GM12878 (cell line): ENCODE data around the gene SUSD1.

ENCODE experiments used
- CHD1 ChIP-seq: IDR thresholded peaks from 2 replicates; pipeline ENCODE4 v1.6.1; 2012; ENCODE audit warnings: low read depth, low read length, improper control_type of control experiment
- CTCF ChIP-seq, 3 experiments: IDR thresholded peaks in 2 of 3; conservative IDR thresholded peaks in 1 of 3; 2 replicates each; pipeline ENCODE4 v1.5.1; 2011; ENCODE audit warnings: low read depth in 3 of 3, low read length in 3 of 3, mild to moderate bottlenecking in 3 of 3, control low read depth in 2 of 3, moderate library complexity in 2 of 3, inconsistent platforms in 1 of 3, mixed read lengths in 1 of 3; ENCODE audit not compliant: control insufficient read depth in 2 of 3, insufficient read depth in 1 of 3; ENCODE audit errors: extremely low read depth in 1 of 3
- HCFC1 ChIP-seq: fragments of 150-350 bp; IDR thresholded peaks from 2 replicates; pipeline ENCODE4 v1.6.1; 2014; ENCODE audit warnings: low read length
- MXI1 ChIP-seq: fragments of 150-350 bp; IDR thresholded peaks from 2 replicates; pipeline ENCODE4 v1.6.1; 2011; ENCODE audit warnings: low read depth, mild to moderate bottlenecking, inconsistent platforms, low read length, improper control_type of control experiment
- MYB ChIP-seq: fragments of 150-350 bp; IDR thresholded peaks from 2 replicates; pipeline ENCODE4 v1.6.1; 2014; ENCODE audit warnings: mild to moderate bottlenecking, low read depth, low read length, borderline replicate concordance
- POLR2AphosphoS5 ChIP-seq: IDR thresholded peaks from 2 replicates; pipeline ENCODE4 v1.6.1; 2011; ENCODE audit warnings: mild to moderate bottlenecking, low read length, inconsistent platforms
- SMAD1 ChIP-seq: fragments of 450-650 bp; IDR thresholded peaks from 2 replicates; pipeline ENCODE4 v1.6.1; 2018; ENCODE audit warnings: mild to moderate bottlenecking, low read depth; ENCODE audit not compliant: partially characterized antibody
- SMC3 ChIP-seq: IDR thresholded peaks from 2 replicates; pipeline ENCODE4 v1.6.1; 2011; ENCODE audit warnings: low read length, improper control_type of control experiment, borderline replicate concordance
- SRF ChIP-seq, 2 experiments: IDR thresholded peaks; 2 replicates each; pipeline ENCODE4 v1.6.1; 2011; ENCODE audit warnings: low read depth in 2 of 2, low read length in 2 of 2, mild to moderate bottlenecking in 1 of 2, moderate library complexity in 1 of 2
- TAF1 ChIP-seq: IDR thresholded peaks from 2 replicates; pipeline ENCODE4 v1.6.1; 2011; ENCODE audit warnings: mild to moderate bottlenecking, low read depth, low read length, borderline replicate concordance
- TARDBP ChIP-seq: IDR thresholded peaks from 2 replicates; pipeline ENCODE4 v1.6.1; 2016; ENCODE audit warnings: borderline replicate concordance
- USF2 ChIP-seq: IDR thresholded peaks from 2 replicates; pipeline ENCODE4 v1.6.1; 2011; ENCODE audit warnings: low read depth, low read length, improper control_type of control experiment, borderline replicate concordance
- ZBTB11 ChIP-seq: fragments of 450-650 bp; formaldehyde crosslinking; IDR thresholded peaks from 2 replicates; pipeline ENCODE4 v1.5.0; 2022; ENCODE audit warnings: mild to moderate bottlenecking, missing genetic modification characterization

GRCh38 chr9:112031400-112031799, 143.7 kb downstream of the SUSD1 start:
- TF ChIP-seq SMC3 (no peak), CTCF (IDR thresholded peaks at IDR 0.05 in 2 of 3, conservative IDR thresholded peaks at IDR 0.05 in 1 of 3; ENCODE audit: control insufficient read depth in 2 of 3, extremely low read depth in 1 of 3, insufficient read depth in 1 of 3, low read depth in 3 of 3, low read length in 3 of 3) (no peak), ZBTB11 (CRISPR knock-in tag) (no peak), SMAD1 (peak; percentile 31), TAF1 (no peak), HCFC1 (no peak), TARDBP (no peak), SRF (IDR thresholded peaks at IDR 0.05; ENCODE audit: low read depth in 2 of 2, low read length in 2 of 2) (no peak), USF2 (no peak), POLR2AphosphoS5 (no peak), MXI1 (no peak), MYB (no peak), CHD1 (no peak)
